Neural progenitor cell (in vitro differentiated cells): ENCODE measurements around the gene SOX5.

Experiments used
- CTCF ChIP-seq: fragments of 200-600 bp; sonication (generic); IDR thresholded peaks from 2 replicates; pipeline ENCODE4 v1.5.1; 2017; ENCODE audit warnings: antibody characterized with exemption, mild to moderate bottlenecking
- EZH2 ChIP-seq: fragments of 200-600 bp; sonication (generic); IDR thresholded peaks from 2 replicates; pipeline ENCODE4 v1.6.1; 2017; ENCODE audit warnings: antibody characterized with exemption, mild to moderate bottlenecking, moderate library complexity

GRCh38 chr12:23824358-23824757 lies 125.1 kb downstream of the SOX5 start:
- TF ChIP-seq CTCF = no peak
- no peak for TF ChIP-seq EZH2
